ENCODE measurements around the gene POM121C.
"Not testable (repeated sequence)": the region's sequence is repeated elsewhere in the genome, so short reads cannot be mapped to it uniquely, and the experiment has no call there.

The POM121C gene

GRCh38 chr7:75485979-75486643, at the start of gene POM121C:
POM121C (minus strand) TSS chr7:75486299; CDS start chr7:75441496, 44,803 bp downstream.
- DNase-seq: peak; percentile 97
- in situ Hi-C loops (cut with HindIII; ENCODE audit: low pct_ligation_motif_present, low pct_unique_long_range_greater_than_20kb, low sequenced_read_pairs): not testable (repeated sequence)

GRCh38 chr7:75534727-75535307, 48.7 kb upstream of the POM121C start:
- peak; percentile 22 for DNase-seq
- in situ Hi-C loops (cut with HindIII; ENCODE audit: low pct_ligation_motif_present, low pct_unique_long_range_greater_than_20kb, low sequenced_read_pairs): no loop called here

DNA sequence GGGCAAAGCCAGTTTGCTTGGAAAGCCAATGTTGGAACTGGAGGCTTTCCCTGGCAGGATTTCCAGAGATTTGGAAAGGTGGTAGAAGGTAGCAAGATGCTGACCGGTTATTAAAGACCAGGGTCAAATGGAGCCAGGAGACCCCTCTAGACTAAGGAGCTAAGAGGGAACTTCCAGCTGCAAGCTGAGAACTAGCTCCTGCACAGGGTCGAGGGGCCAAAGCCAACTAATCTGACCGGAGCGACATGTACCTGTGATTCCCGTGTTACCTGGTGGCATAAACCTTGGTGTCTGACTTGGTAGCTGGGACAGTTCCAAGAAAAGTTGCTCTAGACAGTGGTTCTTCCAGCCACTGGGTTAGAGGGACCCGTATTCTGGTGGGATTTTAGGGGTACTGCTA, 47.8 kb upstream of the POM121C start:
- in situ Hi-C loops (cut with HindIII; ENCODE audit: low pct_ligation_motif_present, low pct_unique_long_range_greater_than_20kb, low sequenced_read_pairs): no loop called here
- DNase-seq: no peak

DNA sequence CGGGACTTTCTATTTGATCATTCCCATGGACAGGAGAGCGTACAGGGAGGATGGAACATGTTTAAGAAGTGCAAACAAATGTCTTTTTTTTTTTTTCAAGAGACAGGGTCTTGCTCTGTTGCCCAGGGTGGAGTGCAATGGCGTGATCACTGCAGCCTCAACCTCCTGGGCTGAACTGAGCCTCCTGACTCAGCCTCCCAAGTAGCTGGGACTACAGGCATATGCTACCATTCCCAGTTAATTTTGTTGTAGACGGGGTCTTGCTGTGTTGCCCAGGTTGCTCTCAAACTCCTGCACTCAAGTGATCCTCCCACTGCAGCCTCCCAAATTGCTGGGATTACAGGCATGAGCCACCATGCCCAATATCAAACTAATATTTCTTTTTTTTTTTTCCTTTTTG, 46.5 kb upstream of the POM121C start:
- DNase-seq: no peak
- in situ Hi-C loops (cut with HindIII; ENCODE audit: low pct_ligation_motif_present, low pct_unique_long_range_greater_than_20kb, low sequenced_read_pairs): no loop called here

GRCh38 chr7:75531359-75531821, 45.3 kb upstream of the POM121C start:
- no peak for DNase-seq
- in situ Hi-C loops (cut with HindIII; ENCODE audit: low pct_ligation_motif_present, low pct_unique_long_range_greater_than_20kb, low sequenced_read_pairs): no loop called here

GRCh38 chr7:75527224-75527722, 41.2 kb upstream of the POM121C start:
- in situ Hi-C loops (cut with HindIII; ENCODE audit: low pct_ligation_motif_present, low pct_unique_long_range_greater_than_20kb, low sequenced_read_pairs); DNase-seq: not testable (repeated sequence)

DNA sequence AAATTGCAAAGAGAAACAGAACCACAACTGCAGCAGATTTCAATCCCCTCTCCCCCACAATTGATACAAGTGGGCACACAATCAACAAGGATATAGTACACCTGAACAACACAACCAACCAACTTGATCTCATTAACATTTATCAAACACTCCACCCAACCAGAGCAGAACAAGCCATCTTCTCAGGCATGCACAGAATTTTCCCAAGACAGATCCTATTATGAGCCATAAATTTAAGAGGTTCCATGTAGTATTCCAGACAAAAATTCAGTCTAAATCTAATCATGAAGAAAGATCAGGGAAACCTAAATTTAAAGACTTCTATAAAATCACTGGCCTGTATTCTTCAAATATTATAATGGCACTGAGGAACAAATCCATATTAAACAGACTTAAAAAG, 35.6 kb upstream of the POM121C start:
- in situ Hi-C loops (cut with HindIII; ENCODE audit: low pct_ligation_motif_present, low pct_unique_long_range_greater_than_20kb, low sequenced_read_pairs); DNase-seq: not testable (repeated sequence)

- in situ Hi-C loops (cut with HindIII; ENCODE audit: low pct_ligation_motif_present, low pct_unique_long_range_greater_than_20kb, low sequenced_read_pairs); DNase-seq: not testable (repeated sequence)
Observed at GRCh38 chr7:75518842-75519241, 32.7 kb upstream of the POM121C start.

GRCh38 chr7:75509033-75509432, 22.9 kb upstream of the POM121C start:
- DNase-seq: not testable (repeated sequence)

GRCh38 chr7:75492020-75492419, 5.9 kb upstream of the POM121C start, which contains the start of gene SPDYE5:
SPDYE5 (plus strand) TSS chr7:75492320; CDS start chr7:75494048, 1,728 bp downstream.
- DNase-seq; in situ Hi-C loops (cut with HindIII; ENCODE audit: low pct_ligation_motif_present, low pct_unique_long_range_greater_than_20kb, low sequenced_read_pairs): not testable (repeated sequence)

More at GRCh38 chr7:75509033-75509432, 22.9 kb upstream of the POM121C start:
- in situ Hi-C loops (cut with HindIII; ENCODE audit: low pct_ligation_motif_present, low pct_unique_long_range_greater_than_20kb, low sequenced_read_pairs): not testable (repeated sequence)

- in situ Hi-C loops (cut with HindIII; ENCODE audit: low pct_ligation_motif_present, low pct_unique_long_range_greater_than_20kb, low sequenced_read_pairs); DNase-seq: not testable (repeated sequence)
Observed at GRCh38 chr7:75485355-75485978, 632 bp downstream of the POM121C start.

DNA sequence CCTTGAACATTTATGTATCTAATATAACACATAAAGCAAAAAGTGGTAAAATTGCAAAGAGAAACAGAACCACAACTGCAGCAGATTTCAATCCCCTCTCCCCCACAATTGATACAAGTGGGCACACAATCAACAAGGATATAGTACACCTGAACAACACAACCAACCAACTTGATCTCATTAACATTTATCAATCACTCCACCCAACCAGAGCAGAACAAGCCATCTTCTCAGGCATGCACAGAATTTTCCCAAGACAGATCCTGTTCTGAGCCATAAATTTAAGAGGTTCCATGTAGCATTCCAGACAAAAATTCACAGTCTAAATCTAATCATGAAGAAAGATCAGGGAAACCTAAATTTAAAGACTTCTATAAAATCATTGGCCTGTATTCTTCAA, 5.8 kb downstream of the POM121C start:
- in situ Hi-C loops (cut with HindIII; ENCODE audit: low pct_ligation_motif_present, low pct_unique_long_range_greater_than_20kb, low sequenced_read_pairs); DNase-seq: not testable (repeated sequence)

- DNase-seq; in situ Hi-C loops (cut with HindIII; ENCODE audit: low pct_ligation_motif_present, low pct_unique_long_range_greater_than_20kb, low sequenced_read_pairs): not testable (repeated sequence)
Observed at GRCh38 chr7:75477457-75477856, 8.6 kb downstream of the POM121C start.

DNA sequence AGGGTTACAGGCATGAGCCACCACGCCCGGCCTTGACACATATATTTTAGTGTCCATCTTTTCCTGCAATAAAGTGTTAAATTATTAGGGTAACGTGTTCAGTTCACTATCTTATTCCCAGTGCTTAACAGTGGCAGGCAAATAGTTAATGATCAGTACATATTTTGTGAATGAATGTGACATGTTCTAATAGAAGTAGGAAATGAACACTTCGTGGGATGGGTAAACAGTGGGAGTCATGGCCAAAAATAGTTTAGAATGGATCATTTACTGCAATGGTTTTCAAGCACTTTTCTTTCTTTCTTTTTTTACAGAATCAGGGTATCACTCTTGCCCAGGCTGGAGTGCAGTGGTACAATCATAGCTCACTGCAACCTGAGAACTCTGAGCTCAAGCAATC, 15.9 kb downstream of the POM121C start:
- in situ Hi-C loops (cut with HindIII; ENCODE audit: low pct_ligation_motif_present, low pct_unique_long_range_greater_than_20kb, low sequenced_read_pairs): not testable (repeated sequence)

DNA sequence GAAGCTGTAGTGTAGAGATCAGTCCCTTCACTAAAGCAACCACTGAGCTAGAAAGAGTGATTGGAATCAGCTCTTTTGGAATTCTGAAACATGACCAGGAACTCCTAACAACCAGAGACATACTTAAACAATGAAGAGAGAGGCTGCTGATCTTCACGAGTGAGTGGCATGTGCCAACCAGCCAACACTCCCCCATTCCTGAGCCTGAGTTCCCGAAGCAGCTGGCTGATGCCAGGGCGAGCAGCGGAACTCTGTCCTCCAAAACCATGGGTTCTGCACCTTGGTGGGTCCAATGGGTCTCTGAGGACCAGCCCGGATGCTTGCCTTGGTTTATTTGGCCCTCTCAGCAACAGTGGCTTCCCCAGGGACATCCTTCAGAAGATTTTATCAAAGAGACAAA, 25.6 kb downstream of the POM121C start:
- in situ Hi-C loops (cut with HindIII; ENCODE audit: low pct_ligation_motif_present, low pct_unique_long_range_greater_than_20kb, low sequenced_read_pairs); DNase-seq: not testable (repeated sequence)

More for the DNA sequence above, 15.9 kb downstream of the POM121C start:
- DNase-seq: not testable (repeated sequence)

GRCh38 chr7:75458034-75458433, 28.1 kb downstream of the POM121C start:
- in situ Hi-C loops (cut with HindIII; ENCODE audit: low pct_ligation_motif_present, low pct_unique_long_range_greater_than_20kb, low sequenced_read_pairs); DNase-seq: not testable (repeated sequence)

DNA sequence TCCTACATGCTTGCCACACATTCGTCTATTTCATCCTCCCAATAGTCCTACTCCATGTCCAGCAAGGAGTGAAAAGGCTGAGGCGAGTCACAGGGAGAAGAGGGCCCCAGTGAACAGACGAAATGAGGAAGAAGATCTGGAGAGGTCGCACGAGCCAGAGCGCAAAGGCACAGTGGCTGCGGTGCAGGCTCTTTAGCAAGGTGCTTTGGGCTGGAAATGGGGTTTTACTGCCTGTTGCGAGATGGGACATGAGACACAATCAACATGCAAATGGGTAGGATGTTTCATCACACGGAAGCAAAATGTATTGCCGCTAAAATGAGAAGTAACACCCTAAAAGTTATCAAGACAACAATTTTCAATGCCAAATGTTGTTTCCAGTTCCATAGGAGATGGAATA, 29.7 kb downstream of the POM121C start:
- DNase-seq; in situ Hi-C loops (cut with HindIII; ENCODE audit: low pct_ligation_motif_present, low pct_unique_long_range_greater_than_20kb, low sequenced_read_pairs): not testable (repeated sequence)

GRCh38 chr7:75452494-75452955, 33.6 kb downstream of the POM121C start:
- DNase-seq; in situ Hi-C loops (cut with HindIII; ENCODE audit: low pct_ligation_motif_present, low pct_unique_long_range_greater_than_20kb, low sequenced_read_pairs): not testable (repeated sequence)

GRCh38 chr7:75449946-75450345, 36.2 kb downstream of the POM121C start:
- in situ Hi-C loops (cut with HindIII; ENCODE audit: low pct_ligation_motif_present, low pct_unique_long_range_greater_than_20kb, low sequenced_read_pairs); DNase-seq: not testable (repeated sequence)
